Measurements from ENCODE around the gene DPM1. TPM values are rescaled to one million over a fixed set of nuclear protein-coding genes. Genes with fewer than 3 reads are reported as not detected.

DPM1 gene
- total and polyA plus RNA-seq, 2 experiments from 2014 or later = 76.2 to 89.8 TPM

DNA sequence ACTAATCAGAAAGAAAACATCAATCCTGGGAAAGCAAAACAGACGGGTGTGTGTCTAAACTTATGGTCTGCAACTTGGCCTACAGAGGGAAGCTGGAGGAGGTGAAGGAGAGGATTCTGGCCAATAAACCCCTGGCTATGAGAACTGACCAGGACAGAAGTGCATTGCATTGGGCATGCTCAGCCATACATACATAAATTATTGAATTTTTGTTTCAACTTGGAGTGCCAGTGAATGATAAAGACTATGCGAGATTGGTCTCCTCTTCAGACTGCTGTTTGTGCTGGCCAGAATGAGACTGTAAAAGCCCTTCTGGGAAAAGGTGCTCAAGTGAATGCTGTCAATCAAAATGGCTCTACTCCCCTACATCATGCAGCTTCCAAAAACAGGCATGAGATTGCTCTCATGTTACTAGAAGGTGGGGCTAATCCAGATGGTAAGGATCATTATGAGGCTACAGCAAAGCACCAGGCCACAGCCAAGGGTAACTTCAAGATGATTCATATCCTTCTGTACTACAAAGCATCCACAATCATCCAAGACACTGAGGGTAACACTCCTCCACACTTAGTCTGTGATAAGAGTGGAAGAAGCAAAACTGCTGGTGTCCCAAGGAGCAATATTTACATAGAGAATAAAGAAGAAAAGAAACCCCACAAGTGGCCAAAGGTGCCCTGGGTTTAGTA is 44.5 kb downstream of the DPM1 start:
- TF ChIP-seq, protein P1, sequence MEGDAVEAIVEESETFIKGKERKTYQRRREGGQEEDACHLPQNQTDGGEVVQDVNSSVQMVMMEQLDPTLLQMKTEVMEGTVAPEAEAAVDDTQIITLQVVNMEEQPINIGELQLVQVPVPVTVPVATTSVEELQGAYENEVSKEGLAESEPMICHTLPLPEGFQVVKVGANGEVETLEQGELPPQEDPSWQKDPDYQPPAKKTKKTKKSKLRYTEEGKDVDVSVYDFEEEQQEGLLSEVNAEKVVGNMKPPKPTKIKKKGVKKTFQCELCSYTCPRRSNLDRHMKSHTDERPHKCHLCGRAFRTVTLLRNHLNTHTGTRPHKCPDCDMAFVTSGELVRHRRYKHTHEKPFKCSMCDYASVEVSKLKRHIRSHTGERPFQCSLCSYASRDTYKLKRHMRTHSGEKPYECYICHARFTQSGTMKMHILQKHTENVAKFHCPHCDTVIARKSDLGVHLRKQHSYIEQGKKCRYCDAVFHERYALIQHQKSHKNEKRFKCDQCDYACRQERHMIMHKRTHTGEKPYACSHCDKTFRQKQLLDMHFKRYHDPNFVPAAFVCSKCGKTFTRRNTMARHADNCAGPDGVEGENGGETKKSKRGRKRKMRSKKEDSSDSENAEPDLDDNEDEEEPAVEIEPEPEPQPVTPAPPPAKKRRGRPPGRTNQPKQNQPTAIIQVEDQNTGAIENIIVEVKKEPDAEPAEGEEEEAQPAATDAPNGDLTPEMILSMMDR (IDR thresholded peaks at IDR 0.05; ENCODE audit: low read depth, low read length) = no peak
- no peaks in the 10 kb centered on the region for H3K36me3 ChIP-seq

DNA sequence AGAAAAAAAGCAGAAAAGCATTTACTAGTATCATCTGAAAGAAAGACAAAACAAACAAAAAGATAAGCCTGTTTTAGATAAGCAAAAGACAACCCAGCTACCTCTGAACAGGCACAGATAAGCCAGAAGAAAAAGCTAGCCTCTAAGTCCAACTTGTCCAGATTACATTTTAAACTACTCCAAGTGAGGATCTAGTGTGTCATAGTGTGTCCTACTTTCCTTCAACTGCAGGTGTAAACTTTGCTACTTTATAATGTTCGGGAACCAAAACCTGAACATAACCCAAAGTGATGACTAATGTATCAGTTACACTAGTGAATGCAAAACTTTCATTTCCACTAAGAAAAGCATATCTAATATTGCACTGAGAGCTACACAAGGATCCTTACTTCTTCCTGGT is 46.6 kb downstream of the DPM1 start:
- Histone ChIP-seq H3K4me3 (no peak overlapping the region), H3K4me1 (ENCODE audit: low read depth) (peaks cover 40% of the 10 kb centered on the region), H3K36me3 (no peaks in the 10 kb centered on the region), H3K9me3 (ENCODE audit: low read depth) (no peaks in the 10 kb centered on the region), H3K27me3 (no peaks in the 10 kb centered on the region), H3K27ac (no peak overlapping the region)
- TF ChIP-seq, protein P1 (IDR thresholded peaks at IDR 0.05; ENCODE audit: low read depth, low read length) = no peak
- DNase-seq (ENCODE audit: low read depth in 1 of 2, low spot score in 1 of 2) = no peak

More for the DNA sequence above, 44.5 kb downstream of the DPM1 start:
- Histone ChIP-seq H3K9me3 (ENCODE audit: low read depth) (no peaks in the 10 kb centered on the region), H3K27me3 (no peaks in the 10 kb centered on the region), H3K4me3 (no peak overlapping the region), H3K4me1 (ENCODE audit: low read depth) (peaks cover 47% of the 10 kb centered on the region), H3K27ac (peak overlapping the region; percentile 76)
- DNase-seq (ENCODE audit: low read depth in 1 of 2, low spot score in 1 of 2) = peak in 1 of 2 donors; percentile 82

DNA sequence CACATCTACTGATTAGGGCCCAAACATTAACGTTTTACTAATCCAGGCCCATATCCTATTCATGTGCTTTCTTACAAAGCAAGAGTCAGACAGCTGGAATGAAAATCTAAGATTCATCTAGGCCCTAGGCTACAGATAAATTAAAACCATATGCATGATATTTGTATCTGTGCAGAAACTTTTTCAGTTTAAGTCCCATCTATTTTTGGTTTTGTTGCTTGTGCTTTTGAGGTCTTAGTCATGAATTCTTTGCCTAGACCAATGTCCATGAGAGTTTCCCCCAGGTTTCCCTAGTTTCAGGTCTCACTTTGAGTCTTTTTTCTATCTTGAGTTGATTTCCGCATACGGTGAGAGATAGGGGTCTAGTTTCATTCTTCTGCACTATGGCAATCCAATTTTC is 47.3 kb downstream of the DPM1 start:
- Histone ChIP-seq H3K9me3 (ENCODE audit: low read depth) (no peaks in the 10 kb centered on the region), H3K4me1 (ENCODE audit: low read depth) (peaks cover 33% of the 10 kb centered on the region), H3K4me3 (no peak overlapping the region), H3K27ac (peak overlapping the region; percentile 39), H3K27me3 (no peaks in the 10 kb centered on the region), H3K36me3 (no peaks in the 10 kb centered on the region)
- no peak for DNase-seq (ENCODE audit: low read depth in 1 of 2, low spot score in 1 of 2)
- TF ChIP-seq, protein P1 (IDR thresholded peaks at IDR 0.05; ENCODE audit: low read depth, low read length) = no peak

DNA sequence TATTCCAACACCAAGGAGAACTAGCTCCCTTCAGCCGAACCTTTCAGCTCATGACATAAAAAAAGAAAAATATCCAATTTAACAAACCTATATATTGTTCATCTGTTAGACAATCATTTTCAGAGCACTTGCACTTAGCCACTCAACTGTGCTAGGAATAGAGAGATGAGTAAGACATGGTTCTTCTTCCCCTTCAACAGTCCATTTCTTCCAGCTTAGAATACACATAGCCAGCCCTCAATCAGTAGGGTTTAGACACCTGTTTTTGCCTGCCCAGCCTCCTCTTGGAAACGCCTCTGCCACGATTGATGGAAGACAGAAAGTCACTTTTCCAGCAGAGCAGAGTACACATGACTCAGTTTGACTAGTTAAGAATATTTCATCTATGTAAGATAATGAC is 48.9 kb downstream of the DPM1 start:
- TF ChIP-seq, protein P1 (IDR thresholded peaks at IDR 0.05; ENCODE audit: low read depth, low read length) = no peak
- Histone ChIP-seq H3K9me3 (ENCODE audit: low read depth) (no peaks in the 10 kb centered on the region), H3K36me3 (no peaks in the 10 kb centered on the region), H3K27ac (peak overlapping the region; percentile 22), H3K27me3 (no peaks in the 10 kb centered on the region), H3K4me1 (ENCODE audit: low read depth) (peaks cover 20% of the 10 kb centered on the region), H3K4me3 (no peak overlapping the region)
- no peak for DNase-seq (ENCODE audit: low read depth in 1 of 2, low spot score in 1 of 2)

DNA sequence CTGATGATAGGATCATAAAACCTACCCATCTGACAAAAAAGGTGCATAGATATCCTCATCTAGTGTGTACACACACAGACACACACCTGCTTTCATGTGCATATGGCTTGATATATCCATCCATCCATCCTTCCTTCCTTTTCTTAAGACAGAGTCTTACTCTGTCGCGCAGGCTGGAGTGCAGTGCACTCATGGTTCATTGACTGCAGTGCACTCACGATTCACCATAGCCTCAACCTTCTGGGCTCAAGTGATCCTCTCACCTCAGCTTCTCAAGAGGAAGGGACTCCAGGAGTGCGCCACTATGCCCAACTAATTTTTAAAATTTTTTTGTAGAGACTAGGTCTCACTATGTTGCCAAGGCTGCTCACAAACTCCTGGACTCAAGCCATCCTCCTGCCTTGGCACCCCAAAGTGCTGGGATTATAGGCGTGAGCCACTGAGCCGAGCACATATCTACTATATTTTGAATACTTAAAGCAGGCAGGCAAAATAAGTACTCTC is 54.2 kb downstream of the DPM1 start:
- TF ChIP-seq, protein P1 (IDR thresholded peaks at IDR 0.05; ENCODE audit: low read depth, low read length) = no peak
- peak overlapping the region; percentile 47 for H3K27ac ChIP-seq

More for the DNA sequence above, 54.2 kb downstream of the DPM1 start:
- Histone ChIP-seq H3K36me3 (peaks cover 26% of the 10 kb centered on the region), H3K4me1 (ENCODE audit: low read depth) (peaks cover 4% of the 10 kb centered on the region), H3K4me3 (no peak overlapping the region), H3K27me3 (no peaks in the 10 kb centered on the region), H3K9me3 (ENCODE audit: low read depth) (no peaks in the 10 kb centered on the region)
- DNase-seq (ENCODE audit: low read depth in 1 of 2, low spot score in 1 of 2) = no peak

All from cardiac muscle cell (in vitro differentiated cells and primary cell).